Heart left ventricle (tissue), 16 donors: ENCODE results near the gene SLC2A4RG. TPM values are rescaled to one million over a fixed set of nuclear protein-coding genes. Genes with fewer than 3 reads are reported as not detected.

ENCODE experiments used
- ATAC-seq, 4 donors: fragments of 200-7000 bp; cut with Tn5 transposase; one replicate each; pipeline ENCODE4 v1.9.1; 2020 to 2022; ENCODE audit warnings: moderate library complexity in 4 of 4, mild to moderate bottlenecking in 3 of 4, moderate number of reproducible peaks in 1 of 4
- DNase-seq, 5 donors: peaks; one replicate each; pipeline ENCODE4 v3.0.0-alpha.2; 2020
- H3K27ac ChIP-seq, 12 donors: fragments of 200-600 bp; sonication (generic) in 4 of 12; one replicate each; pipeline versions ENCODE4 v1.5.0 to v1.8.0; 2016 to 2022; ENCODE audit warnings: mild to moderate bottlenecking in 2 of 12
- H3K27me3 ChIP-seq, 9 donors: fragments of 200-600 bp; sonication (generic) in 2 of 9; one replicate each; pipeline versions ENCODE4 v1.5.1 to v1.8.0; 2016 to 2022; ENCODE audit warnings: mild to moderate bottlenecking in 3 of 9
- H3K36me3 ChIP-seq, 9 donors: fragments of 200-600 bp; sonication (generic) in 2 of 9; one replicate each; pipeline versions ENCODE4 v1.5.0 to v1.8.0; 2018 to 2022; ENCODE audit warnings: mild to moderate bottlenecking in 2 of 9
- H3K4me1 ChIP-seq, 12 donors: fragments of 200-600 bp; sonication (generic) in 4 of 12; one replicate each; pipeline versions ENCODE4 v1.5.0 to v1.8.0; 2016 to 2022; ENCODE audit warnings: mild to moderate bottlenecking in 3 of 12
- H3K4me3 ChIP-seq, 12 donors: fragments of 200-600 bp; sonication (generic) in 4 of 12; one replicate each; pipeline versions ENCODE4 v1.5.0 to v1.8.0; 2017 to 2022; ENCODE audit warnings: mild to moderate bottlenecking in 9 of 12, moderate library complexity in 4 of 12
- H3K9me3 ChIP-seq, 12 donors: fragments of 200-600 bp; sonication (generic) in 4 of 12; one replicate each; pipeline versions ENCODE4 v1.5.0 to v1.8.0; 2016 to 2022; ENCODE audit warnings: mild to moderate bottlenecking in 1 of 12
- POLR2A ChIP-seq, 2 donors: fragments of 450-650 bp; IDR thresholded peaks; one replicate each; pipeline ENCODE4 v1.6.1; 2017; ENCODE audit warnings: antibody characterized with exemption in 2 of 2, mild to moderate bottlenecking in 2 of 2, moderate library complexity in 2 of 2
- WGBS, 4 donors: extraction: QIAGEN DNeasy Blood & Tissue Kit in 2 of 4; methylation state at CpG; one replicate each; pipeline versions ENCODE4 v1.1.5 to v1.1.7; 2013 to 2018; 5-methylcytosine and 5-hydroxymethylcytosine counted together
- intact Hi-C, 10 donors: fragments of 100-400 bp; cut with DNase I; formaldehyde crosslinking; loops; one replicate each; pipeline versions ENCODE4 v1.11.1 to v1.14.2; 2022
- polyA plus RNA-seq, 2 donors: library from polyadenylated mRNA; stranded (reverse); fragments of 200-250 nt; gene quantifications; one replicate each; pipeline ENCODE4 v1.2.3, GENCODE V29; 2013
- total RNA-seq, 9 donors: library from RNA; depleted of rRNA in 2 of 9; stranded (reverse); fragments of >200 nt in 2 of 9; fragmentation: NEBNext Ultra II Directional in 3 of 9; extraction: Animal tissue kit (Norgen Biotek cat#: 25700) in 3 of 9; gene quantifications; one replicate each; pipeline versions ENCODE4 v1.1.0 to v1.2.4, GENCODE V29; 2016 to 2023
- TF ChIP-seq, protein P1 (sequence below), 12 donors: fragments of 200-600 bp; sonication (generic) in 4 of 12; IDR thresholded peaks; one replicate each; pipeline versions ENCODE4 v1.5.0 to v1.8.0; 2018 to 2022; ENCODE audit warnings: antibody characterized with exemption in 12 of 12, mild to moderate bottlenecking in 5 of 12
- donor health status: ischemic (EF 13 %, LVEDD 7.1; RV severe dilation, severe dysfunction).
- donor health status: healthy with polysubstance abuse.
- donor health status: DM: no; HTN: yes; CAD: no.
- donor health status: DM: no; HTN: no; CAD: no.
- donor health status: ischemic (EF 25% LVEDD 6.9; RV normal size, moderate dysfunction).
- donor health status: ischemic (EF 25% LVEDD 5.7; RV mildly dilated, moderate dysfunction).
- donor health status: healthy.
- donor health status: DM: yes; HTN: yes; CAD: no.
- donor health status: ischemic (EF 35%, LVEDD 5.7; RV mildly dilated, moderate dysfunction).
- donor health status: nonischemic (EF 11% LVEDD 7.7; RV severe dilation, severe dysfunction).
- donor health status: DM: yes; HTN: yes; CAD: no.
- donor health status: PGD.
- donor health status: ischemic (EF 29% LVEDD 5.4; RV normal size, mild dysfunction).
- donor health status: nonischemic (EF 23%, LVEDD 6.1; RV moderate dilation, normal function).

Gene SLC2A4RG
- total and polyA plus RNA-seq, 11 donors = 18.3 to 82.5 (median 70.7) TPM

DNA sequence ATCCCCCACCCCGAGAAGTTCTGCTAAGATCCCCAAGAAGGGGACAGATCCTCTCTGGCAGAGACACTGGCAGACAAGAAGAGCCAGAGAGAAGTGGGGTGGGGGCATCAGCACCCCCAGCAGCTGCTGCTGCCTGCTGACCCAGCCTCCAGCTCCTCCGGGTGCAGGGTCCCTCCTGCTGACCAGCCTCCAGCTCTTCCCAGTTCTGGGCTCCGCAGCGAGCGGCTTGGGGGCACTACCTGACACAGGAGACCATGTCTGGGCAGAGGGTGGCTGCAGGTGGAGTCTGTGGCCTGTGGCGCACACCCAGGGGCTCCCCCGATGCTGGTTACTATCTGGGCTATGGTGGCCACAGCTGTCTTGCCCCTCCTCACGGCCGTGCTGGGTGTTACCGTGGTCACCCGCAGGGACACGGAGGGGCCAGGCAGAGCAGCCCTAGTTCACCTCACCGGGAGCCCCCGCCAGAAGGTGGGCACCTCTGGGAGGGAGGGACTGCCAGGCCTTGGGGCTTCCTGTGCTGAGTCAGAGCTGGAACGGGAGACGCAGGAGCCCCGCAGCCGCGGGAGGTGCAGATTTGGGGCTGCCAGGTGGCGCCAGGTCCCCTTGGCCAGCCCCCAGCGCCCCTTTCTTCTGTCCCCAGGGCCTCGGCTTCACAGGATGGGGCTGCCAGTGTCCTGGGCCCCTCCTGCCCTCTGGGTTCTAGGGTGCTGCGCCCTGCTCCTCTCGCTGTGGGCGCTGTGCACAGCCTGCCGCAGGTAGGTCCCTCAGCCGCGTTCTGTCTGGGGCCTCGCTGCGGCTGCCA is 2.5 kb upstream of the SLC2A4RG start:
- intact Hi-C loops = loop anchor here in 2 of 10 donors (5.0 to 10.0 kb wide), 2 partner anchors 62 to 80 kb away; partner anchors contain the start of gene RTEL1 (in 1 of the 2)
- peaks cover 9 to 42% (median 34%) of the 10 kb centered on the region in 12 donors for H3K4me1 ChIP-seq
- TF ChIP-seq POLR2A (IDR thresholded peaks at IDR 0.05) = no peak
- TF ChIP-seq, protein P1, sequence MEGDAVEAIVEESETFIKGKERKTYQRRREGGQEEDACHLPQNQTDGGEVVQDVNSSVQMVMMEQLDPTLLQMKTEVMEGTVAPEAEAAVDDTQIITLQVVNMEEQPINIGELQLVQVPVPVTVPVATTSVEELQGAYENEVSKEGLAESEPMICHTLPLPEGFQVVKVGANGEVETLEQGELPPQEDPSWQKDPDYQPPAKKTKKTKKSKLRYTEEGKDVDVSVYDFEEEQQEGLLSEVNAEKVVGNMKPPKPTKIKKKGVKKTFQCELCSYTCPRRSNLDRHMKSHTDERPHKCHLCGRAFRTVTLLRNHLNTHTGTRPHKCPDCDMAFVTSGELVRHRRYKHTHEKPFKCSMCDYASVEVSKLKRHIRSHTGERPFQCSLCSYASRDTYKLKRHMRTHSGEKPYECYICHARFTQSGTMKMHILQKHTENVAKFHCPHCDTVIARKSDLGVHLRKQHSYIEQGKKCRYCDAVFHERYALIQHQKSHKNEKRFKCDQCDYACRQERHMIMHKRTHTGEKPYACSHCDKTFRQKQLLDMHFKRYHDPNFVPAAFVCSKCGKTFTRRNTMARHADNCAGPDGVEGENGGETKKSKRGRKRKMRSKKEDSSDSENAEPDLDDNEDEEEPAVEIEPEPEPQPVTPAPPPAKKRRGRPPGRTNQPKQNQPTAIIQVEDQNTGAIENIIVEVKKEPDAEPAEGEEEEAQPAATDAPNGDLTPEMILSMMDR (IDR thresholded peaks at IDR 0.05) = no peak
- peaks cover 0 to 39% (median 29%) of the 10 kb centered on the region in 9 donors for H3K36me3 ChIP-seq
- ATAC-seq = no peak
- peak in 1 of 5 donors; percentile 10 for DNase-seq
- 44 to 68% (median 59%) methylated on average over 16 to 30 of the region's 30 CpGs for WGBS, 4 donors
- H3K9me3 ChIP-seq = no peaks in the 10 kb centered on the region
- no peaks in the 10 kb centered on the region for H3K27me3 ChIP-seq
- H3K4me3 ChIP-seq = peak overlapping the region in 7 of 12 donors; percentile 2 to 95 (median 32)
- peak overlapping the region in 2 of 12 donors; percentile 5 to 79 for H3K27ac ChIP-seq

DNA sequence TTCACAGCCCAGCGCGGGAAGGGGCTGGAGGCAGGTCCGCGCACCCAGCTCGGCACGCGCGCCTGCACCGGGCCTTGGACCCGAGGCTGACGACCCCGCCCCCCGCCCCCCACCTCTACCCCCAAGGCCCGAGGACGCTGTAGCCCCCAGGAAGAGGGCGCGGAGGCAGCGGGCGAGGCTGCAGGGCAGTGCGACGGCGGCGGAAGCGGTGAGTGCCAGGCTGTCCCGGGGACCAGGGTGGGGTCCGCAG is 2.0 kb upstream of the SLC2A4RG start:
- intact Hi-C loops = loop anchor here in 2 of 10 donors (5.0 to 10.0 kb wide), 2 partner anchors 63 to 80 kb away; partner anchors contain the start of gene RTEL1 (in 1 of the 2)
- Histone ChIP-seq H3K27me3 (no peaks in the 10 kb centered on the region), H3K27ac (peak overlapping the region in 2 of 12 donors; percentile 5 to 79), H3K36me3 (peaks cover 0 to 44% (median 34%) of the 10 kb centered on the region in 9 donors), H3K4me1 (peaks cover 9 to 46% (median 35%) of the 10 kb centered on the region in 12 donors), H3K4me3 (peak overlapping the region in 9 of 12 donors; percentile 2 to 95 (median 28)), H3K9me3 (no peaks in the 10 kb centered on the region)
- DNase-seq (peak in 1 of 5 donors; percentile 67), ATAC-seq (no peak)
- no peak for TF ChIP-seq POLR2A (IDR thresholded peaks at IDR 0.05)
- TF ChIP-seq, protein P1 (IDR thresholded peaks at IDR 0.05) = no peak
- WGBS, 4 donors = 6 to 23% (median 17%) methylated on average over 13 to 26 of the region's 26 CpGs; no CpG with 5 or more reads in 1 of the 4 donors

DNA sequence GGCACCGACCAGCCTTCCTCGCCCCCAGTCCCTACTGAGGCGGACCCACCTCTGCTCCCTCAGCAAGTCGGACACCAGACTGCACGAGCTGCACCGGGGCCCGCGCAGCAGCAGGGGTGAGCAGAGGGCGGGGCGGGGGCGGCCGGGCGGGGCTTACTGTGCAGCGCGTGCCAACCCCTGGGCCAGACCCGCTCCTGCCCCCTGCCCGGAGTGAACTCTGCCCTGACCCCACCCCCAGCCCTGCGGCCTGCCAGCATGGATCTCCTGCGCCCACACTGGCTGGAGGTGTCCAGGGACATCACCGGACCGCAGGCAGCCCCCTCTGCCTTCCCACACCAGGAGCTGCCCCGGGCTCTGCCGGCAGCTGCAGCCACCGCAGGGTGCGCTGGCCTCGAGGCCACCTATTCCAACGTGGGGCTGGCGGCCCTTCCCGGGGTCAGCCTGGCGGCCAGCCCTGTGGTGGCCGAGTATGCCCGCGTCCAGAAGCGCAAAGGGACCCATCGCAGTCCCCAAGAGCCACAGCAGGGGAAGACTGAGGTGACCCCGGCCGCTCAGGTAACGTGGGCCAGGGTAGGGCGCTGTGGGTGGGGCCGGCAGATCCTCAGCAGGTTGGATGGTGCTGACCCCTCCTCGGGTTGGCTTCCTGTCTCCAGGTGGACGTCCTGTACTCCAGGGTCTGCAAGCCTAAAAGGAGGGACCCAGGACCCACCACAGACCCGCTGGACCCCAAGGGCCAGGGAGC is 1.5 kb upstream of the SLC2A4RG start:
- peak overlapping the region in 8 of 12 donors; percentile 90 to 100 (median 96) for H3K27ac ChIP-seq
- no peaks in the 10 kb centered on the region for H3K27me3 ChIP-seq
- TF ChIP-seq, protein P1 (IDR thresholded peaks at IDR 0.05) = no peak
- TF ChIP-seq POLR2A (IDR thresholded peaks at IDR 0.05) = no peak
- no peak for ATAC-seq
- peak in 1 of 5 donors; percentile 30 for DNase-seq
- H3K4me1 ChIP-seq = peaks cover 9 to 46% (median 35%) of the 10 kb centered on the region in 12 donors
- intact Hi-C loops = loop anchor here in 2 of 10 donors (5.0 to 10.0 kb wide), 2 partner anchors 63 to 81 kb away; partner anchors contain the start of gene RTEL1 (in 1 of the 2)
- H3K36me3 ChIP-seq = peaks cover 0 to 48% (median 38%) of the 10 kb centered on the region in 9 donors
- H3K4me3 ChIP-seq = peak overlapping the region in 10 of 12 donors; percentile 16 to 95 (median 68)
- WGBS, 4 donors = 25 to 46% (median 37%) methylated on average over 12 to 43 of the region's 43 CpGs
- no peaks in the 10 kb centered on the region for H3K9me3 ChIP-seq
